DLD1 (cell line): ENCODE data around the gene ODF2.
"Not testable (repeated sequence)": the region's sequence is repeated elsewhere in the genome, so short reads cannot be mapped to it uniquely, and the experiment has no call there.

ENCODE experiments used
- in situ Hi-C: cut with HindIII; loops from 2 replicates; pipeline ENCODE4 v1.10.0; 2017; ENCODE audit warnings: low sequenced_read_pairs

ODF2 gene

GRCh38 chr9:128482186-128482585 is 26.4 kb downstream of the ODF2 start:
- in situ Hi-C loops: no loop called here

- in situ Hi-C loops: no loop called here
Observed at GRCh38 chr9:128484686-128485413, 29.0 kb downstream of the ODF2 start.

DNA sequence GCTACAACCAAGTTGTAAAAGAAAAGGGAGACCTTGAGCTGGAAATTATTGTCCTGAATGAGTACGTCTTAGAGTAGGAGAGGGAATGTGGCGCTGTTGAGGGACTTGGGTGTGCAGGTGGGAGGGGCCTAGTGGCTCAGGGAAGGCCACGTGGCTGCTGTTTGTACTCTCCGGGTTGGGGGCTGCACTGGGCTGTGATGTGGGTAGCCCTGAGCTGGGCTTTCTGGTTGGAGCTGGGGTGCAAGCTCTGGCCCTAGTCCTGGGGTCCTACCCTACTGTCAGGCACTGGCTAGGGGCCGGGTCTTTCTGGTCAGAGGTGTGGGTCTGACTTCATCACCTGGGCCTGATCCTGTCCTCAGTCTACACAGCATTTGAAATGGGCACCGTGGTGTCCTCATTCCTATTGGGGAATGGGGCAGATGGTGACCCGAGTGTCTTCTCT is 29.6 kb downstream of the ODF2 start:
- in situ Hi-C loops: no loop called here

DNA sequence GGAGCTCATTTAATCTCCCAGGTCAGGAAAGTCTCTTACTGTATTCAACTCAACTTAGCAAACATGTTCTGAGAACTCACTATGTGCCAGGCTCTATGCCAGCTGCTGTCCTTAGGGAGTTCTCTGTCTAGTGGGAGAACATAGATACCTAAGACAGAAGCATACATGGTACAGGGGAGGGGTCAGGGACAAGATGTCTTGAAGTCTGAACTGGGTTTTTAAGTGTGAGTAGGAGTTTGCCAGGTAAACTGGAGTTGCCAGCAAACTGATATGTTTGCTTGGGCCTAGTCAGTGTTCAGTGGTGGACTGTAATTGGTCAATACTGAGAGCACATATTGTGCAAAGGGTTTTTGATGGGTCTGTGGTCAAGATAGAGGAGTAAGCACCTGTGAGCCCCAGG is 30.4 kb downstream of the ODF2 start:
- in situ Hi-C loops: no loop called here

DNA sequence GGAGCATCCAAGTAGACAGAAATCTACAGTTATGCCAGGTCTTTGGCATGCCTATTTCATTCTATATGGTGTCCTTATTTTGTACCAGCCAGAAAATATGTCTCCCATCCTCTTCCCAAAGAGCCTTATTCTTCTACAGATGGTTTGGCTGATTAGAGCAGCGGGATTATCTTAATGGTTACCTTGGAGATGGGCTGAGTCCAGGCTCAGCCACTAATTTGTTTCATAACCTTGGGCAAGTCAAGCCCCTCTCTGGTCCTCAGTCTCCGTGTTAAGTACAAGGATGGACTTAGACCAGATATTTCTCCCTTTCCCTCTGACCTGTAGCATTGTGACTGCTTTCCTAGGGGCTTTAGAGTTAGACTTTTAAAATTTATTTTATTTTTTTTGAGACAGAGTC is 37.6 kb downstream of the ODF2 start:
- in situ Hi-C loops: no loop called here

DNA sequence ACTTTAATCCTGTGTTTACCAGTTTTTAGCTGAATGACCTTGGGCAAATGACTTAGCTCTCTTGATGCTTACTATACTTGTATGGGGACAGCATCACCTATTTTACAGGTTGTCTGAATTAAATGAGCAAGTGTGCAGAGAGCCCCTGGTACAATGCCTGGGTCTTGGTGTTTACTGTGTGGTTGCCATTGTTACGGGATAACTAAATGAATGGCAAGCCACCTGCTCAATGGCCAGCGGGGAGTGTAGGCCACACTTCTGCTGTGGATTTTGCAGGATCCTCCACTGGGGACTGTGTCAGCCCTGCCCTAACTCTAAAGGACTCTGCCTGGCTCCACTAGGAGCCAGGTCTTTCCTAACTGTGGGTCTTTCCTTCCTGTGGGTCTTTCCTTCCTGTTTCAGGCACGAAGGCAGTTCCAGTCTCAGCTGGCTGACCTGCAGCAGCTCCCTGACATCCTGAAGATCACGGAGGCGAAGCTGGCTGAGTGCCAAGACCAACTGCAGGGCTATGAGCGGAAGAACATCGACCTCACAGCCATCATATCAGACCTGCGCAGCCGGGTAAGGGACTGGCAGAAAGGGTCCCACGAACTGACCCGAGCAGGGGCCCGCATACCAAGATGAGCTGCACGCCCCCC is 38.4 kb downstream of the ODF2 start:
- in situ Hi-C loops: no loop called here

- in situ Hi-C loops: no loop called here
Observed at GRCh38 chr9:128494746-128495129, 38.9 kb downstream of the ODF2 start.

GRCh38 chr9:128495296-128495695 is 39.5 kb downstream of the ODF2 start:
- in situ Hi-C loops: no loop called here

DNA sequence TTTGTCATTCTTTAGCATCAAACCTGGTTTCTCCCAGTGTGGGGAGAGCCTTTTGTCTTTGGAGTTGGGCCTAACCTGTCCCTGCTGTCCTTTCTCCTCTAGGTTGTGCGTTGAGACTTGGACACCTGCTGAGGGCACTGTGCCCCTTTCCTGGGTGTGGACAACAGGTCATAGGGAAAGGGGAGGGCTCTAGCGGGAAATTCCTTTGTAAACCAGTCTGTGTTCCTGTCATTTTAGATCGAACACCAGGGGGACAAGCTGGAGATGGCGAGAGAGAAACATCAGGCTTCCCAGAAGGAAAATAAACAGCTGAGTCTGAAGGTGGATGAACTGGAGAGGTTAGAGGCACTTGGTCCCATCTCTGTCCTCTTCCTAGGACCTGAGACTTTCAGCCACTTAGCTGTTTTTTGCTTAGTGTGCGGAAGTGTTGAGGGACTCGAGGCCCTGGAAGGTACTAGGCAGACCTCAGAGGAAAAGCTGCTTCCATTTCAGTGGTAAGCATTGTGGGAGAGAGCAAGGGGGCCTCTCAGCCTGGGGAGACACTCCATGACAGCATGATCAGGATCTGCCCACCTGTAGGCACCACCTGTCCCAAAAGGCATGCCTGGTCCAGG is 40.1 kb downstream of the ODF2 start:
- in situ Hi-C loops: no loop called here

DNA sequence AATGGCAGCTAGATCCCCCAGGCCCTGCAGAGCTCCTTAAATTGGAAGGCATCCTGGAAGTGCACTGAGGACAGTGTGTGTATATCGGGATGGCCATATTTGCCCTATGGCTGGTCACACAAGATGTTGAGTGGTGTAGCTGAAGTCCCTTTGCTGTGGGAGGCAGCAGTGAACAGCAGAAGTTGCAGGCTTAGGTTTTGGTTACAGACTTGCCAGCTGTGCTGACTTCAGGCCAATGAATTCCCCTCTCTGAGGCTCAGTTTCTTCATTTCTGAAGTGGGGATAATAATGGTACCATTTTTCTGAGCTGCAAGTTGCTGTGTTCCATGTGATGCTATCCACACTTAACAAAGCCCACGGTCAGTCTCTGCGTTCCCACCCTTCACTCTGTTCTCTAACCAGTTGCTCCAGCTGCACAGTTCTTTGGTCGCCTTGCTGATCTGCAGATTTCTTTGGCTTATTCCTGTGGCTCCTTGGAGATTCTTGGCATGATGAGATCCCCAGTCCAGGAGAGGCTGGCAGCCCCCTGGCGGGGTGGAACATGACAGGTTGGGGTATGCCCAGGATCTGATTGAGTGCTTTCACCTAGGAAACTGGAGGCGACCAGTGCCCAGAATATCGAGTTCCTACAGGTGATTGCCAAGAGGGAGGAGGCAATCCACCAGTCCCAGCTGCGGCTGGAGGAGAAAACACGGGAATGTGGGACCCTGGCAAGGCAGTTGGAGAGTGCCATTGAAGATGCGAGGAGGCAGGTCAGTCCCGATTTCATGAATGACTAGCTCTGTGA is 42.2 kb downstream of the ODF2 start:
- in situ Hi-C loops: no loop called here

- in situ Hi-C loops: no loop called here
Observed at GRCh38 chr9:128498911-128499310, 43.1 kb downstream of the ODF2 start.

DNA sequence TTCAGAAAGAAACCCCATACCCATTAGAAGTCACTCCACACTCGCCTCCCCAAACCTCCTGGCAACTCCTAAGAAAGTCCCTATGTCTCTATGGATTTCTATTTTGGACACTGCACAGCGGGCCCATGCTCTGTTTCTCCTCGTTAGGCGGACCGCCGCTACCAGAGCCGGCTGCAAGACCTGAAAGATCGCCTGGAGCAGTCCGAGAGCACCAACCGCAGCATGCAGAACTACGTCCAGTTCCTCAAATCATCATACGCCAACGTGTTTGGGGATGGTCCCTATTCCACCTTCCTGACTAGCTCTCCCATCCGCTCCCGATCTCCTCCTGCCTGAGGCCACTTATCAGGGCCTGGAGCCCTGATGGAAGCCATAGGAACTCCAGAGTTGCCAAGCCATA is 44.1 kb downstream of the ODF2 start:
- in situ Hi-C loops: no loop called here

DNA sequence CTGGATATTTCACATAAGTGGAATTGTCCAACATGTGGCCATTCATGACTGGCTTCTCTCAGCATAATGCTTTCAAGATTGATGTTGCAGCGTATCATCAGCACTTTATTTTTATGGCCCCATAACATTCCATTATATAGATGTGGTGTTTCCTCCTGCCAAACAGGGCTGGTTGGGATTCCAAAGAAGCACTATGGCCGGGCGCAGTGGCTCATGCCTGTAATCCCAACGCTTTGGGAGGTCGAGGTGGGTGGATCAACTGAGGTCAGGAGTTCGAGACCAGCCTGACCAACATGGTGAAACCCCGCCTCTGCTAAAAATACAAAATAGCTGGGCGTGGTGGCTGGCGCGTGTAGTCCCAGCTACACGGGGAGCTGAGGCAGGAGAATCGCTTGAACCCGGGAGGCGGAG is 47.6 kb downstream of the ODF2 start:
- in situ Hi-C loops: not testable (repeated sequence)

GRCh38 chr9:128503870-128504269 is 48.1 kb downstream of the ODF2 start:
- in situ Hi-C loops: no loop called here

GRCh38 chr9:128504485-128505413 is 48.9 kb downstream of the ODF2 start, which contains the start of gene GLE1:
GLE1 (plus strand) TSS chr9:128504719; CDS start chr9:128504806, 87 bp downstream.
- in situ Hi-C loops: no loop called here

- in situ Hi-C loops: no loop called here
Observed at GRCh38 chr9:128505414-128505765, 49.6 kb downstream of the ODF2 start.

DNA sequence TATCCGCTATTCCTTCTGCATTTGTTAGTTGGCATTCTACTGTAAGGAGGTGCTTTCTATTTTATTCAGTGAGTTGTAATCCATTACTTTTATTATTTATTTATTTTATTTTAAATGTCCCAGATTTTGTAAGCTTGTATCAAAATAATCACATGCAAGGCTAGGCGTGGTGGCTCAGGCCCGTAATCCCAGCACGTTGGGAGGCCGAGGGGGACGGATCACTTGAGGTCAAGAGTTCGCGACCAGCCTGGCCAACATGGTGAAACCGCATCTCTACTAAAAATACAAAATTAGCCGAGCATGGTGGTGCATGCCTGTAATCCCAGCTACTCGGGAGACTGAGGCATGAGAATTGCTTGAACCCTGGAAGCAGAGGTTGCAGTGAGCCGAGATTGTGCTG is 50.1 kb downstream of the ODF2 start:
- in situ Hi-C loops: not testable (repeated sequence)

DNA sequence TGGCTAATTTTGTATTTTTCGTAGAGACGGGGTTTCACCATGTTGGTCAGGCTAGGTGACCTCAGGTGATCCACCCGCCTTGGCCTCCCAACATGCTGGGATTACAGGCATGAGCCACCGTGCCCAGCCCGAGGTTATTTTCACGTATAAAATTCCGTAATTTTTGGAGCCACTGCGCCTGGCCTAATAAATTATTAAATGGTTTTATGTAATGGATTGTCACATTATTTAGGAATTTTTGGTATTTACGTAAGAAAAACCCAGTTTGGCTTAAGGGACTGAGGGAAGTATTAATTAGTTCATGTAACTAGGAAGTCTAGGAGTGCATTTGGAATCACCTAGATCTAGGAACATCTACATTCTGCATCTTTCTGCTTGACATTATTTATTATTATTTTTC is 57.0 kb downstream of the ODF2 start:
- in situ Hi-C loops: no loop called here

- in situ Hi-C loops: no loop called here
Observed at GRCh38 chr9:128521956-128522355, 66.2 kb downstream of the ODF2 start.

DNA sequence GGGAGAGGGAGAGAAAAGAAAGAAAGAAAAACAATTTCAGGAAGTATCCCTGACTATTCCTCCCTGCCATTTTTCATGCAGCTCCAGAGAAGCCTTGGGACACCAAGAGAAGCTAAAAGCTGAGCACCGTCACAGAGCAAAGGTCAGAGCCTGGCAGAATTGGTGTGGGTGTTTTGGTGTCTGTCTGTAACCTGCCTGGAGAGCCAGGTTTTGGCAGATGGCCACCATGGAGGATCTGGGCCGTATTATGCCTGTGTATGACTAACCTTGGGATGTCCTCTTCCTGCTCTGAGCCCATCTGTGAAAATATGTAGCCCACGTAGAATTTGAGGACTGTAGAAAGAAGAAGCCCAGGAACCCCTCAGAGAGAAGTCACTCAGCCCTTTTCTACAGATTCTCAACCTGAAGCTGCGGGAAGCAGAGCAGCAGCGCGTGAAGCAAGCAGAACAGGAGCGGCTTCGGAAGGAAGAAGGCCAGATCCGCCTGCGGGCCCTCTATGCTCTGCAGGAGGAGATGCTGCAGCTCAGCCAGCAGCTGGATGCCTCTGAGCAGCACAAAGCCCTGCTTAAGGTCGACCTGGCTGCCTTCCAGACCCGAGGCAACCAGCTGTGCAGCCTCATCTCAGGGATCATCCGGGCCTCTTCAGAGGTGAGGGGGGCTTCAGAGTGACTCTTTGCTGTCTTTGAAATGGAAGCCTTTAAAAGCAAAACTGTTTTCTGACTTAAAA is 67.6 kb downstream of the ODF2 start:
- in situ Hi-C loops: no loop called here
